ENCODE measurements around the gene PRIMA1.

DNA sequence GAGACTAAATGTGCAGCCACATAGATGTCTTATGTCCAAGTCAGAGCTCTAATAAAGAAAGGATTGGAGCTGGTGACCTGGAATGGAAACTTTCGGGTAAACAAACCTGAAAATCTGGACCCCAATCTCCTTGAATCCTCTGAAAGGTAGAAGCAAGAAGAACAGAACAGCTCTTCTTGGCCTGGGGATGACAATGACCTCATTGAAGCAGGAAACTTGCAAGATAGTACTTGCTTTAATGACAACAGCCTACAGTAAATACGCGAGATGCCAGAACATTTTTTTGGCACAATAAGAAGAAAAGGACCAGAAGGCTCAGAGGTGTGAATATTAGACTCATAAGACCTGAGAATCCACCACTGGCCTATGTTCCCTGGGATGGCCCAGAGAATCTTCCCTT, 4.1 kb upstream of the PRIMA1 start:
- no peak for TF ChIP-seq CTCF (IDR thresholded peaks at IDR 0.05)
- no peak for TF ChIP-seq POLR2A (IDR thresholded peaks at IDR 0.05)
